ENCODE measurements around the gene MORF4L1. TPM values are rescaled to one million over a fixed set of nuclear protein-coding genes. Genes with fewer than 3 reads are reported as not detected.
A peak's percentile ranks its signal among the peaks of the same experiment; 100 is the strongest.
"Not testable (repeated sequence)": the region's sequence is repeated elsewhere in the genome, so short reads cannot be mapped to it uniquely, and the experiment has no call there.

Gene MORF4L1
- total RNA-seq, 2 donors from 2014 or later, result 170 TPM

DNA sequence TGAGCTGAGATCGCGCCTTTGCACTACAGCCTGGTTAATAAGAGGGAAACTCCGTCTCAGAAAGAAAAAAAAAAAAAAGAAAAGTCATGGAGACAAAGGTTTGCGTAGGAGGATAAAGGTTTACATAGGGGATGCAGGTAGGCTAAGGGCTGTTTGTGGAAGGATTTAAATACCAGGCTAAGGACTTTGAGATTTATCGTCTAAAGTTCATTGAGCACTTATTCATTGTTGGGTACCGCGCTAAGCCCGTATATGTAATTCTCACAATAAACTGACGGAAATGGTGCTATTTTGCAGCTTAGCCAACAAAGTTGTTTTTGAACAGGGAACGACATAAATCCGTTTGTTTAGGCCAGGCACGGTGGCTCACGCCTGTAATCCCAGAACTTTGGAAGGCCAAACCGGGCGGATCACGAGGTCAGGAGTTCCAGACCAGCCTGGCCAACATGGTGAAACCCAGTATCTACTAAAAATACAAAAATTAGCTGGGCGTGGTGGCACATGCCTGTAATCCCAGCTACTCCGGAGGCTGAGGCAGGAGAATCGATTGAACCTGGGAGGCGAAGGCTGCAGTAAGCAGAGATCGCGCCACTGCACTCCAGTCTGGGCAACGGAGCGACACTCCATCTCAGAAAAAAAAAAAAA is 1.1 kb upstream of the MORF4L1 start:
- H3K27ac Mint-ChIP-seq, result peak overlapping the region; percentile 65
- H3K4me1 Mint-ChIP-seq (ENCODE audit: low read depth), result peaks cover 37% of the 10 kb centered on the region
- H3K36me3 Mint-ChIP-seq (ENCODE audit: insufficient read depth in 2 of 2), result peaks cover 13 to 16% of the 10 kb centered on the region in 2 donors
- H3K27me3 Mint-ChIP-seq (ENCODE audit: low read depth); H3K9me3 Mint-ChIP-seq; ATAC-seq (replicated peaks in 1 of 2); DNase-seq: not testable (repeated sequence)
- peak overlapping the region; percentile 89 to 91 for H3K4me3 Mint-ChIP-seq

DNA sequence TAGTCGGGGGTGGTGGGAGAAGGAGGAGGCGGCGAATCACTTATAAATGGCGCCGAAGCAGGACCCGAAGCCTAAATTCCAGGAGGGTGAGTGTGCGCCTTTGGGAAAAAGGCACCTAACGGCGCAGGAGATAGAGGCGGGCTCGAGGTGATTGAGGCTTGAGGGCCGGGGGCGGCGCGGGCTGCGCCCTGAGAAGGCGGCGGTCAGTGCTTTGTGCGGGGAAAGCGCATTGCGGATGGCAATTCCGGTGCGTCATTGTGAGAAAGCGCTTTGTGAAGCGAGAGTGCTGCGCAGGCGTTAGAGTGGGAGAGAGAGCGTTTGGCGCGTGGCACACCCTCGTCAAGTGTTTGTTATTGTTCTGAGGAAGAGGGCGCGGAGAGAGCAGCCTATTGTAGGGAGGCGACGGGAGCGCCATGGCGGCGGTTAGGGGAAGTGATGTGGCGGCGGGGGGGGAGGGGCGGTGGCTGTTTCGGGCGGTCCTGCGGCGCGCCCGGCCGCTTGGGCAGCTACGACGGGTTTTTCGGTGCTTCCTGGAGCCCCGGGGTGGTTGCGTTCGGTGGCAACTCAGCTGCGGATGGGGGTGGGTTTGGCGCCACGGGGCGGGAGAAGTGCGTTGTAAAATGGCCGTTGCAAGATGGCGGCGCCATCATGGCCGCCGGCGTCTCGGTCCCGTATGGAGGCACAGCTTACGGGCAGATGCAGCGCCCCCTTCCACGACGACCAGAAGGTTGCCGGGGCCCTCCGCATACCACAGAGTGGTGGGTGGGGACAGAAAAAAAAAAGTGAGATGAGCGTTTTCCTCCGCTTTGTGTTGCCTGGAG is 492 bp downstream of the MORF4L1 start:
- H3K4me1 Mint-ChIP-seq (ENCODE audit: low read depth), result peaks cover 53% of the 10 kb centered on the region
- peak; percentile 73 to 80 for ATAC-seq (replicated peaks in 1 of 2)
- peak overlapping the region; percentile 96 for H3K27ac Mint-ChIP-seq
- H3K27me3 Mint-ChIP-seq (ENCODE audit: low read depth), result no peaks in the 10 kb centered on the region
- H3K9me3 Mint-ChIP-seq, result no peaks in the 10 kb centered on the region
- peaks cover 13 to 16% of the 10 kb centered on the region in 2 donors for H3K36me3 Mint-ChIP-seq (ENCODE audit: insufficient read depth in 2 of 2)
- H3K4me3 Mint-ChIP-seq, result peak overlapping the region; percentile 89 to 91
- peak; percentile 91 to 95 for DNase-seq

GRCh38 chr15:78873793-78874765 is 1.4 kb downstream of the MORF4L1 start:
- DNase-seq (peak; percentile 45 to 46), ATAC-seq (replicated peaks in 1 of 2) (no peak)
- Mint-ChIP-seq H3K36me3 (ENCODE audit: insufficient read depth in 2 of 2) (peaks cover 13 to 16% of the 10 kb centered on the region in 2 donors), H3K27me3 (ENCODE audit: low read depth) (no peaks in the 10 kb centered on the region), H3K9me3 (no peaks in the 10 kb centered on the region), H3K4me3 (peak overlapping the region; percentile 89 to 91), H3K27ac (peak overlapping the region; percentile 96), H3K4me1 (ENCODE audit: low read depth) (peaks cover 62% of the 10 kb centered on the region)

DNA sequence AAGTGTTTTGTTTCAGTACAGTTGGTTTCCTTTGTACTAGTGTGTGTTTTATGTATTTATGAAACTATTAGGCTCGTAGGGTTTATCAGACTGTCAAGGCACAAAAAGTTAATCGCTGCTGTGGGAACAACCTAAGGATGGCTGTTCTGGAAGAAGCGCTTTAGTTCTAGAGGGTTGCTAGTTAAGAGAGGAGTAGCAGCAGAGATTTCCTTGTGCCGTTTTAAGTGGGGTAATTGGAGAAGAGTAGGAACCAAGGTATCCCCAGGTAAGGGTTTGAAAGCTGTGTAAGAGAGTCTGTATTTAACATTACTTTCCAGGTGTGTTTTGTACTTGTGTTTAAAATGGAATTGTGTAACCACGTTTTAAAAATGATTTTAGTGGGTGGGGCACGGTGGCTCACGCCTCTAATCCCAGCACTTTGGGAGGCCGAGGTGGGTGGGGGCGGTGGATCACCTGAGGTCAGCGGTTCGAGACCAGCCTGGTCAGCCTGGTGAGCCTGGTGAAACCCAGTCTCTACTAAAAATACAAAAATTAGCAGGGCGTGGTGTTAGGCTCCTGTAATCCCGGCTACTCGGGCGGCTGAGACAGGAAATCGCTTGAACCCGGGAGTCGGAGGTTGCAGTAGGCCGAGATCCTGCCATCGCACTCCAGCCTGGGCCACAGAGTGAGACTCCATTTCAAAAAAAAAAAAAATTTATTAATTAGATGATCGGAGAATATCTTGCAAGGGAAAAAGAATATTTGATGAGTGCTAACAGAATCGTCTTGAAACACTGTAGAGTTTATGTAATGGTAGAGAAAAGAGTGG is 2.6 kb downstream of the MORF4L1 start:
- Mint-ChIP-seq H3K4me3 (peak overlapping the region; percentile 89 to 91), H3K27ac (peak overlapping the region; percentile 96), H3K9me3 (no peaks in the 10 kb centered on the region), H3K36me3 (ENCODE audit: insufficient read depth in 2 of 2) (peaks cover 15 to 19% of the 10 kb centered on the region in 2 donors), H3K4me1 (ENCODE audit: low read depth) (peaks cover 74% of the 10 kb centered on the region), H3K27me3 (ENCODE audit: low read depth) (no peaks in the 10 kb centered on the region)
- DNase-seq, result no peak
- ATAC-seq (replicated peaks in 1 of 2), result no peak

- H3K36me3 Mint-ChIP-seq (ENCODE audit: insufficient read depth in 2 of 2), result peaks cover 16 to 33% of the 10 kb centered on the region in 2 donors
- H3K27ac Mint-ChIP-seq; H3K9me3 Mint-ChIP-seq; H3K27me3 Mint-ChIP-seq (ENCODE audit: low read depth); ATAC-seq (replicated peaks in 1 of 2); DNase-seq: not testable (repeated sequence)
- H3K4me1 Mint-ChIP-seq (ENCODE audit: low read depth), result peaks cover 77% of the 10 kb centered on the region
- peak overlapping the region; percentile 84 to 91 for H3K4me3 Mint-ChIP-seq
These were observed 4.3 kb downstream of the MORF4L1 start for GRCh38 chr15:78876954-78877353.

DNA sequence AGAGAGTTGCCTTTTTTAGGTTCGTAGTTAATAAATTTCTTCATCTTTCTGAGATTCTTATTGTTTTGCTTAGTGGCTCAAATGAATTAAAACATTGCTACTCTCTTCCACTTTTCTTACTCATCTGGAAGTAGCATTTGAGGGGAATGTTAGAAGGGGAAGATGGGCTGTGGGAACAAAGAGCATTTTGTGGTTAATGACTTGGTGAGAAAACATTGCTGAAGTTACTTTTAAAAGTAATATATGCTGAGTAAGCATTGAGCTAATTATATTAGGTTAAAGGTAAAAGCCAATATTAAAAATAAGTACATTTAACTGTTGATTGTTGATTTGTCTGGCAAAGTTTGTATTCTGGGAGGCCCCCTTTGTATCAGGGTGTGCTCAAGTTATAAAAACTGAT is 5.7 kb downstream of the MORF4L1 start:
- Mint-ChIP-seq H3K4me3 (peak overlapping the region; percentile 84 to 91), H3K27ac (peak overlapping the region; percentile 79), H3K4me1 (ENCODE audit: low read depth) (peaks cover 91% of the 10 kb centered on the region), H3K36me3 (ENCODE audit: insufficient read depth in 2 of 2) (peaks cover 13 to 41% of the 10 kb centered on the region in 2 donors), H3K27me3 (ENCODE audit: low read depth) (no peaks in the 10 kb centered on the region), H3K9me3 (no peaks in the 10 kb centered on the region)
- ATAC-seq (replicated peaks in 1 of 2) (no peak), DNase-seq (no peak)

DNA sequence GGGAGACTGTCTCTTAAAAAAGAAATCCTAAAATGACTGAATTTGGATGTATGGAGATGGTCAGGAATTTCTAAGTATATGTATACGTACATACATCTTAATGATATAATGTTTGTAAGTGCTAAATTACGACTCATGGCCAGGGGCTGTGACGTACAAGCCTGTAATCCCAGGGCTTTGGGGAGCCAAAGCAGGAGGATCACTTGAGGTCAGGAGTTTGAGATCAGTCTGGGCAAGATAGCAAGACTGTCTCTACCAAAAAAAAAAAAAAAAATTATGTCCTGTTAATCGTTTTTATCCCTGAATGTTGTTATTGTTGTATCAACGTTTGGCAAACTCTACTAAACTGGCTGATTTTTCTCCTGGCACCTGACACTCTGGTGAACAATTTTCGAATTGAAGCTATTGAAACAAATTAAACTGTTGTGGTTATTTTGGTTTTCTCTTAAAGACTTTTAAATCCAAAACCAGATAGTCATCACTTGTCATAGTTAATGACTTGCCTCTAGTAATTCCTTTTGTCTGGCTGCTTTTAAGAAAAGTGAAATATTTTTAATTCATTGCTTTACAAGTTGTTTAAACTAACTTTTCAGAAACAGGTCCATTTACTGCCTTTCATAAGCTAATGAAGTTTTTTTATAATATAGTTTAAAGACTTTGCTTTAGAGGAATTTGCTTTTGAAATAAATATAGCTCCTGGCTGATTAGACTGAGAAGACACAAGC is 7.0 kb downstream of the MORF4L1 start:
- Mint-ChIP-seq H3K27me3 (ENCODE audit: low read depth) (no peaks in the 10 kb centered on the region), H3K4me3 (peak overlapping the region; percentile 37 to 72), H3K27ac (peak overlapping the region; percentile 93), H3K36me3 (ENCODE audit: insufficient read depth in 2 of 2) (peaks cover 8 to 33% of the 10 kb centered on the region in 2 donors), H3K4me1 (ENCODE audit: low read depth) (peaks cover 96% of the 10 kb centered on the region), H3K9me3 (no peaks in the 10 kb centered on the region)
- DNase-seq, result no peak
- ATAC-seq (replicated peaks in 1 of 2), result peak; percentile 26 to 30

GRCh38 chr15:78880242-78880533 is 7.5 kb downstream of the MORF4L1 start:
- peak overlapping the region in 1 of 2 donors; percentile 72 for H3K4me3 Mint-ChIP-seq

GRCh38 chr15:78880813-78881212 is 8.1 kb downstream of the MORF4L1 start:
- Mint-ChIP-seq H3K36me3 (ENCODE audit: insufficient read depth in 2 of 2) (peaks cover 5 to 32% of the 10 kb centered on the region in 2 donors), H3K9me3 (no peaks in the 10 kb centered on the region), H3K27ac (peak overlapping the region; percentile 93), H3K4me1 (ENCODE audit: low read depth) (peaks cover 91% of the 10 kb centered on the region), H3K4me3 (peak overlapping the region in 1 of 2 donors; percentile 67), H3K27me3 (ENCODE audit: low read depth) (no peaks in the 10 kb centered on the region)
- ATAC-seq (replicated peaks in 1 of 2) (no peak), DNase-seq (no peak)

More at GRCh38 chr15:78880242-78880533, 7.5 kb downstream of the MORF4L1 start:
- DNase-seq (no peak), ATAC-seq (replicated peaks in 1 of 2) (peak; percentile 73 to 74)
- no peaks in the 10 kb centered on the region for H3K9me3 Mint-ChIP-seq
- peaks cover 96% of the 10 kb centered on the region for H3K4me1 Mint-ChIP-seq (ENCODE audit: low read depth)
- no peaks in the 10 kb centered on the region for H3K27me3 Mint-ChIP-seq (ENCODE audit: low read depth)
- H3K36me3 Mint-ChIP-seq (ENCODE audit: insufficient read depth in 2 of 2), result peaks cover 5 to 32% of the 10 kb centered on the region in 2 donors
- H3K27ac Mint-ChIP-seq, result peak overlapping the region; percentile 93

- peaks cover 5 to 38% of the 10 kb centered on the region in 2 donors for H3K36me3 Mint-ChIP-seq (ENCODE audit: insufficient read depth in 2 of 2)
- no peak for ATAC-seq (replicated peaks in 1 of 2)
- DNase-seq, result no peak
- peaks cover 87% of the 10 kb centered on the region for H3K4me1 Mint-ChIP-seq (ENCODE audit: low read depth)
- H3K9me3 Mint-ChIP-seq, result no peaks in the 10 kb centered on the region
- H3K4me3 Mint-ChIP-seq, result peak overlapping the region in 1 of 2 donors; percentile 62
- peak overlapping the region; percentile 42 for H3K27ac Mint-ChIP-seq
- H3K27me3 Mint-ChIP-seq (ENCODE audit: low read depth), result no peaks in the 10 kb centered on the region
These were observed 9.0 kb downstream of the MORF4L1 start for GRCh38 chr15:78881681-78882080.

GRCh38 chr15:78889000-78889399 is 16.3 kb downstream of the MORF4L1 start:
- no peaks in the 10 kb centered on the region for H3K9me3 Mint-ChIP-seq
- H3K4me1 Mint-ChIP-seq (ENCODE audit: low read depth), result peaks cover 30% of the 10 kb centered on the region
- no peak overlapping the region for H3K27ac Mint-ChIP-seq
- ATAC-seq (replicated peaks in 1 of 2), result no peak
- H3K4me3 Mint-ChIP-seq, result no peak overlapping the region
- no peak for DNase-seq
- H3K27me3 Mint-ChIP-seq (ENCODE audit: low read depth), result no peaks in the 10 kb centered on the region
- H3K36me3 Mint-ChIP-seq (ENCODE audit: insufficient read depth in 2 of 2), result peaks cover 4 to 60% of the 10 kb centered on the region in 2 donors
